PFSK-1 (cell line): ENCODE measurements around the gene AKAP14.

Experiments
- POLR2AphosphoS5 ChIP-seq: IDR thresholded peaks from 2 replicates; pipeline ENCODE4 v1.6.1; 2012; ENCODE audit warnings: low read depth, mild to moderate bottlenecking, control low read depth, low read length, moderate library complexity
- SIN3A ChIP-seq: IDR thresholded peaks from 2 replicates; pipeline ENCODE4 v1.6.1; 2012; ENCODE audit warnings: mild to moderate bottlenecking, low read length, moderate library complexity, borderline replicate concordance; ENCODE audit not compliant: insufficient read depth
- TF ChIP-seq, protein P1 (sequence below), 2 experiments: IDR thresholded peaks; 2 replicates each; pipeline versions ENCODE4 v1.6.1 to v1.8.0; 2011 to 2012; ENCODE audit warnings: low read depth in 2 of 2, low read length in 2 of 2, control low read depth in 1 of 2, inconsistent platforms in 1 of 2, mild to moderate bottlenecking in 1 of 2, moderate library complexity in 1 of 2; ENCODE audit not compliant: insufficient read depth in 1 of 2

DNA sequence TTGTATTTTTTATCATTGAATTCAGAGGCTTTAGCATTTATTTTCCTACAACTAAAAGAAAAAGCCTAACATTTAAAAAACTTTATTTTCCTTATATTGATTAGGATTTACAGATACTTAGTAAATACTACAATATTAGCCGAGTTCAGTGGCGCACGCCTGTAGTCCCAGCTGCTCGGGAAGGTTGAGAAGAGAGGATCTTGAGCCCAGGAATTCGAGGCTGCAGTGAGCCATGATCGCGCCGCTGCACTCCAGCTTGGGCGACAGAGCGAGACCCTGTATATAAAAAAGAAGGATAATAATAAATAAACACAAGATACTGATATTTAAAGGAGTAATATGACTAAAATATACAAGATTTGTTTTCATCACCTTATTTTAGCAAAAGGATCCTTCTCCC, 42.2 kb upstream of the AKAP14 start:
- TF ChIP-seq, protein P1, sequence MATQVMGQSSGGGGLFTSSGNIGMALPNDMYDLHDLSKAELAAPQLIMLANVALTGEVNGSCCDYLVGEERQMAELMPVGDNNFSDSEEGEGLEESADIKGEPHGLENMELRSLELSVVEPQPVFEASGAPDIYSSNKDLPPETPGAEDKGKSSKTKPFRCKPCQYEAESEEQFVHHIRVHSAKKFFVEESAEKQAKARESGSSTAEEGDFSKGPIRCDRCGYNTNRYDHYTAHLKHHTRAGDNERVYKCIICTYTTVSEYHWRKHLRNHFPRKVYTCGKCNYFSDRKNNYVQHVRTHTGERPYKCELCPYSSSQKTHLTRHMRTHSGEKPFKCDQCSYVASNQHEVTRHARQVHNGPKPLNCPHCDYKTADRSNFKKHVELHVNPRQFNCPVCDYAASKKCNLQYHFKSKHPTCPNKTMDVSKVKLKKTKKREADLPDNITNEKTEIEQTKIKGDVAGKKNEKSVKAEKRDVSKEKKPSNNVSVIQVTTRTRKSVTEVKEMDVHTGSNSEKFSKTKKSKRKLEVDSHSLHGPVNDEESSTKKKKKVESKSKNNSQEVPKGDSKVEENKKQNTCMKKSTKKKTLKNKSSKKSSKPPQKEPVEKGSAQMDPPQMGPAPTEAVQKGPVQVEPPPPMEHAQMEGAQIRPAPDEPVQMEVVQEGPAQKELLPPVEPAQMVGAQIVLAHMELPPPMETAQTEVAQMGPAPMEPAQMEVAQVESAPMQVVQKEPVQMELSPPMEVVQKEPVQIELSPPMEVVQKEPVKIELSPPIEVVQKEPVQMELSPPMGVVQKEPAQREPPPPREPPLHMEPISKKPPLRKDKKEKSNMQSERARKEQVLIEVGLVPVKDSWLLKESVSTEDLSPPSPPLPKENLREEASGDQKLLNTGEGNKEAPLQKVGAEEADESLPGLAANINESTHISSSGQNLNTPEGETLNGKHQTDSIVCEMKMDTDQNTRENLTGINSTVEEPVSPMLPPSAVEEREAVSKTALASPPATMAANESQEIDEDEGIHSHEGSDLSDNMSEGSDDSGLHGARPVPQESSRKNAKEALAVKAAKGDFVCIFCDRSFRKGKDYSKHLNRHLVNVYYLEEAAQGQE (IDR thresholded peaks at IDR 0.05; ENCODE audit: insufficient read depth in 1 of 2, low read depth in 2 of 2, low read length in 2 of 2), result no peak
- TF ChIP-seq POLR2AphosphoS5 (no peak), SIN3A (no peak)
